ENCODE results near the gene KCNJ12. TPM values are rescaled to one million over a fixed set of nuclear protein-coding genes. Genes with fewer than 3 reads are reported as not detected.

KCNJ12 gene
- total and polyA plus RNA-seq, 2 of the 13 experiments (the other 11 are each of a cell fraction or from before 2014, with no cell fraction given), result not detected

GRCh38 chr17:21445091-21445650 is 69.0 kb downstream of the KCNJ12 start:
- CTCF ChIA-PET (ENCODE audit: low intra/inter-chr PET ratio, low total read pairs), result no interaction called here
- H3K36me3 ChIP-seq (replicated peaks in 1 of 2; ENCODE audit: control insufficient read depth in 1 of 2, insufficient read depth in 2 of 2, low read length in 2 of 2), result no peaks in the 10 kb centered on the region
- no TSS peak for BruUV-seq (replicated peaks)
- ATAC-seq (no peak), FAIRE-seq (no peak), DNase-seq (ENCODE audit: low spot score) (no peak)
- H3K4me3 ChIP-seq (replicated peaks in 1 of 3; ENCODE audit: insufficient read depth in 1 of 3, low read depth in 2 of 3, low read length in 3 of 3), result no peak overlapping the region
- H2AFZ ChIP-seq (ENCODE audit: low read length), result no peak overlapping the region
- in situ Hi-C loops (cut with HindIII; ENCODE audit: extremely low pct_ligation_motif_present, low pct_unique_long_range_greater_than_20kb) (no loop called here), intact Hi-C loops (cut with micrococcal nuclease; ENCODE audit: unreplicated experiment) (no loop called here)
- no peak overlapping the region for H3K4me2 ChIP-seq (ENCODE audit: low read depth, low read length)
- POLR2A ChIA-PET, result no interaction called here
- no peaks in the 10 kb centered on the region for H3K9me3 ChIP-seq (ENCODE audit: low read length)
- H4K20me1 ChIP-seq (ENCODE audit: insufficient read depth, low read length), result no peaks in the 10 kb centered on the region
- no peaks in the 10 kb centered on the region for H3K79me2 ChIP-seq (ENCODE audit: insufficient read depth, low read length)
- no peaks in the 10 kb centered on the region for H3K4me1 ChIP-seq (ENCODE audit: insufficient read depth, low read length)
- WGBS (ENCODE audit: low lambda C conversion rate), result 27% methylated on average over 8 of the region's 9 CpGs
- H3K27me3 ChIP-seq (ENCODE audit: control insufficient read depth in 1 of 2, insufficient read depth in 2 of 2, low read length in 2 of 2), result no peaks in the 10 kb centered on the region
- no peak overlapping the region for H3K9ac ChIP-seq (ENCODE audit: insufficient read depth, low read depth, low read length)
- no peak overlapping the region for H3K27ac ChIP-seq (ENCODE audit: extremely low read length, insufficient read depth, low read length)
- no peak for TF ChIP-seq TFDP2 (CRISPR knock-in tag; IDR thresholded peaks at IDR 0.05)
- no peak for TF ChIP-seq SMARCE1 (IDR thresholded peaks at IDR 0.05; ENCODE audit: borderline replicate concordance)
- TF ChIP-seq MXD1 (CRISPR knock-in tag; IDR thresholded peaks at IDR 0.05), result no peak
- no peak for TF ChIP-seq AFF4 (CRISPR knock-in tag; IDR thresholded peaks at IDR 0.05)
- TF ChIP-seq DNMT3B (CRISPR knock-in tag; conservative IDR thresholded peaks at IDR 0.05), result no peak
- no peak for TF ChIP-seq LBX2 (CRISPR knock-in tag; IDR thresholded peaks at IDR 0.05; ENCODE audit: borderline replicate concordance)
- no peak for TF ChIP-seq ZSCAN22 (CRISPR knock-in tag; IDR thresholded peaks at IDR 0.05)
- TF ChIP-seq PRDM15 (CRISPR knock-in tag; IDR thresholded peaks at IDR 0.05), result no peak
- no peak for TF ChIP-seq HDAC2 (CRISPR knock-in tag; IDR thresholded peaks at IDR 0.05)
- no peak for TF ChIP-seq IKZF4 (CRISPR knock-in tag; IDR thresholded peaks at IDR 0.05; ENCODE audit: borderline replicate concordance, low read depth, not compliant biosample characterization)
- TF ChIP-seq GRHL1 (CRISPR knock-in tag; conservative IDR thresholded peaks at IDR 0.05), result no peak

Data from HepG2 (cell line).